SJCRH30 (cell line): ENCODE measurements around the gene ETV6. TPM values are rescaled to one million over a fixed set of nuclear protein-coding genes. Genes with fewer than 3 reads are reported as not detected.
A peak's percentile ranks its signal among the peaks of the same experiment; 100 is the strongest.

Experiments used
- DNase-seq, 2 experiments: peaks; one replicate each; pipeline ENCODE4 v3.0.0-alpha.2; 2015 to 2020
- H3K27ac ChIP-seq: fragments of 250-450 bp; sonication (Bioruptor Pico); 2 replicates; pipeline ENCODE4 v1.5.1; 2020; ENCODE audit warnings: mild to moderate bottlenecking, moderate library complexity
- H3K27me3 ChIP-seq: fragments of 250-450 bp; sonication (Bioruptor Pico); 2 replicates; pipeline ENCODE4 v1.5.1; 2020; ENCODE audit warnings: mild to moderate bottlenecking, moderate library complexity
- H3K36me3 ChIP-seq: fragments of 250-450 bp; sonication (Bioruptor Pico); 2 replicates; pipeline ENCODE4 v1.5.1; 2020; ENCODE audit warnings: mild to moderate bottlenecking, moderate library complexity
- H3K4me1 ChIP-seq: fragments of 250-450 bp; sonication (Bioruptor Pico); 2 replicates; pipeline ENCODE4 v1.5.1; 2020; ENCODE audit warnings: mild to moderate bottlenecking, moderate library complexity
- H3K4me3 ChIP-seq: fragments of 250-450 bp; sonication (Bioruptor Pico); 2 replicates; pipeline ENCODE4 v1.5.1; 2020; ENCODE audit warnings: mild to moderate bottlenecking, moderate library complexity
- H3K9me3 ChIP-seq: fragments of 250-450 bp; sonication (Bioruptor Pico); replicated peaks from 2 replicates; pipeline ENCODE4 v1.5.1; 2020; ENCODE audit warnings: mild to moderate bottlenecking, moderate library complexity
- total RNA-seq: library from RNA; depleted of rRNA; stranded (reverse); fragments of >200 nt; shearing (Covaris generic); gene quantifications from 2 replicates; pipeline ENCODE4 v1.2.3, GENCODE V29; 2014

The ETV6 gene
- total RNA-seq, 1 experiment from 2014 or later: 5.6 TPM

DNA sequence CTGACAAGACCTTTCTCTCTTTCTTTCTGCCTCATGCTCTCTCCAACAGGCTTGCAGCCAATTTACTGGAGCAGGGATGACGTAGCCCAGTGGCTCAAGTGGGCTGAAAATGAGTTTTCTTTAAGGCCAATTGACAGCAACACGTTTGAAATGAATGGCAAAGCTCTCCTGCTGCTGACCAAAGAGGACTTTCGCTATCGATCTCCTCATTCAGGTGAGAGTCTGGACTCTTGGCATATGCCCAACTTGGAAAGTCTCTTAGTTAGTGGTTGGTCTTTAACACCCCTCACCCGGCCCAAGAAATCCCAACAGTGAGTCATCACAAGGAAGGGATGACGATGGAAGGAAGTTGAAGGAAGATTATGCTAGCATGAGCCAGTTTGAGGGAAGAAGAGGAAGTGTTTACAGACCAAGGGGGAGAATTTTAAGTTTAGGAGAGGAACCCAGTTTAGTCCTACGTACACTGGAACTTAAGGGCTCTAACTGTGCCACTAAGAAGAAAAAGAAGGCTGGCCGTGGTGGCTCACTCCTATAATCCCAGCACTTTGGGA is 189.7 kb downstream of the ETV6 start:
- no peak overlapping the region for H3K4me3 ChIP-seq
- H3K9me3 ChIP-seq: no peaks in the 10 kb centered on the region
- no peak for DNase-seq
- no peaks in the 10 kb centered on the region for H3K27me3 ChIP-seq
- no peak overlapping the region for H3K27ac ChIP-seq
- no peaks in the 10 kb centered on the region for H3K4me1 ChIP-seq
- no peaks in the 10 kb centered on the region for H3K36me3 ChIP-seq

DNA sequence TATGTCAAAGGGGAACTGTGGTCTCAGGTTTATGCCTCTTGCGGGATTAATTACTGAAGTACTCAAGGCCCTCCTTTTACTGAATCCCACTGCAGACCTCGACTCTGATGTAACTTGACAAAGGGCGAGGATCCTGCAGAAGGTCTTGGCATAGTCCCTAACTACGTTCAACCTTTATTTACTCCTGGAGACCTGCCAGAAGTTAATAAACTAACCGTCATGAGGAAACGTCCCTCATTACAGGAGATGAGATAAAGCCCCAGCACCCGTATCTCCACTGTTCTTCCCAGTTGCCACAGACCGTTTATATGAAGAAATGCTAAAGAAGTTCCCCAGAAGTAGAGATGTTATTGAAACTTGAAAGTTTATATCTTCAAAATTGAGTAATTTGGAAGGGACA is 190.9 kb downstream of the ETV6 start:
- H3K9me3 ChIP-seq: no peaks in the 10 kb centered on the region
- H3K27ac ChIP-seq: no peak overlapping the region
- H3K4me1 ChIP-seq: no peaks in the 10 kb centered on the region
- H3K4me3 ChIP-seq: no peak overlapping the region
- no peaks in the 10 kb centered on the region for H3K27me3 ChIP-seq
- no peaks in the 10 kb centered on the region for H3K36me3 ChIP-seq
- no peak for DNase-seq

DNA sequence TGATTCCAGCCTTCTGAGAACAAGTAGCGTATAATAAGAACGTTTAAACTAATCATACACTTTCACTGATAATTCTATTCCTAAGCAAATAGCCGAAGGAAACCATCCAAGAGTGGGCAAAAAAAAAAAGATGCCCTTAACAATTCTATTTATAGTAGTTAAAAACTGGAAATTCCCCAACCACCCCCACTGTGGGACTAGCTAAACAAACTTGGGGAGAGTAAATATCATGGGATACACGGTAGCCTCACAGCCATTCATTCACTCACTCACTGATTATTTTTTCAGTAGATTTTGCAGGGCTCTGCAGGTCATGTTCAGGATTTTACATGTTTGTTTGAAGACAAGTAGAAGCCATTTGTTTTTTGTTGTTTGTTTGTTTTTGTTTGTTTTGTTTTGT is 197.0 kb downstream of the ETV6 start:
- no peaks in the 10 kb centered on the region for H3K27me3 ChIP-seq
- no peaks in the 10 kb centered on the region for H3K36me3 ChIP-seq
- no peaks in the 10 kb centered on the region for H3K4me1 ChIP-seq
- H3K27ac ChIP-seq: no peak overlapping the region
- H3K4me3 ChIP-seq: no peak overlapping the region
- H3K9me3 ChIP-seq: no peaks in the 10 kb centered on the region
- no peak for DNase-seq

DNA sequence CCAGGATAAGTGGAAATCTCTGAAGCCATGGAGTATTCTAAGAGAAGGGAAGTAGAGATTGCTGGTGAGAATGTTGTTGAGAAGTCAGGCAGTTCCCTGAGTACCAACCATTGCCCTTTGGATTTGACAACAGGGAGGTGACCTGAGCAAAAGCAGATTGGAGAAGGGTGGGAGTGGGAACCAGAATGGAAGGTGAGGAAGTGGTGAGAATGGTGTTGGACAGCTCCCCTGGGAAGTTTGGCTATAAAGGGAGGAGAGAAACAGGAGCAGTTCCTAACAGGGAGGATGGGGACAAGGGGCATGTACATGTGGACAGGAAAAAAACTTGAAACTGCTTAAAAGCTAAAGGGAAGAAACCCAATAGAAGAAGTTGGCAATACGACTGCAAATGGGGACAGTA is 198.1 kb downstream of the ETV6 start:
- Histone ChIP-seq H3K27me3 (no peaks in the 10 kb centered on the region), H3K4me3 (no peak overlapping the region), H3K4me1 (no peaks in the 10 kb centered on the region), H3K27ac (no peak overlapping the region), H3K9me3 (no peaks in the 10 kb centered on the region), H3K36me3 (no peaks in the 10 kb centered on the region)
- DNase-seq: no peak

DNA sequence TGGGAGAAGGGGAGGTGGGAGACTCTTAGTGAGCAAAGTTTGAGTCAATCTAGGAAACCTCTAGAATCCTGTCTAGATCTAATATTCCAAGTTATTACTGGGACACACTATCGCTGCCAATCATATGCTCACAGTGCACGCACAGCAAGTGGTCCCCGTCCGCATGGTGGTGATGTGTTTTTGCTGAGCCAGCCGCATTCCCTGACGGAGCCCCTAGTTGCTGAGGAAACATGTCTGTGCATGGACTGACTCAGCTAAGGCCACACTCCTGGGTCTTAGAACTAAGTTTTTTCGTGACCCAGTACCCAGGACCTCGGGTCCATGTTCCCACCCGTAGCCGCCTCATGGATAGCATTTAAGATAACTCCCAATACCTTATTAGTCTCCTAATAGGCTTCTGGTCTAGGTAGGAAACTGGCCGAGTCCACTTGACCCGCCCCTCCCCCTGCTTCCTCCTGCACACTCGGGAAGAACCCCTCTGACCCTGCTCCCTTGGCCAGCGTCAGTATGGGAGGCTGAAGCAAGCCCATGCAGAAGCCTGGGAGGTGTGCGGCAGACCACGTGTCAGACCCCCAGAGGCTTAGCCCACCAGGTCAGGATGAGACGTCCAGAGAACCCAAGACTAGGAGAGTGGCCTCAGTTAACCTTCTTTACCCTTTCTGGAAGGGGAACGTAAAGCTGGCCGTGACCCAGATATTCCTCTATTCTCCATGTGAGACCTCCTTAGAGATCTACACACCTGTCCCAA is 200.5 kb downstream of the ETV6 start:
- DNase-seq: no peak
- no peaks in the 10 kb centered on the region for H3K36me3 ChIP-seq

DNA sequence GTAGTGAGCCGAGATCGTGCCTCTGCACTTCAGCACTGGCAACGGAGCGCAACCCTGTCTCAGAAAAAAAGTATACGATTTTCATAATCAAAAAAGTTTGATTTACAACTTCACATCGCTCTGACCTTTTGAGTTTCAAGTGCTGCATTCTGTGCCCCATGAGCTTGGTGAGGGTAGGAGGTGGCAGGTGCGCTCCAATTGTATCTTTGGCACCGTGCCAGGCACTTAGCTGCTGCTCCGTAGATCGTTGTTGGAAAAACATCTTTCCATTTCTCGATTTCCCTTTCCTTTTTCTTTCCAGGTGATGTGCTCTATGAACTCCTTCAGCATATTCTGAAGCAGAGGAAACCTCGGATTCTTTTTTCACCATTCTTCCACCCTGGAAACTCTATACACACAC is 203.7 kb downstream of the ETV6 start:
- DNase-seq: peak in 1 of 2 experiments; percentile 6
- Histone ChIP-seq H3K36me3 (no peaks in the 10 kb centered on the region), H3K27me3 (no peaks in the 10 kb centered on the region), H3K4me3 (no peak overlapping the region), H3K4me1 (no peaks in the 10 kb centered on the region), H3K9me3 (no peaks in the 10 kb centered on the region), H3K27ac (no peak overlapping the region)

More for the DNA sequence above, 200.5 kb downstream of the ETV6 start:
- Histone ChIP-seq H3K4me3 (no peak overlapping the region), H3K27ac (no peak overlapping the region), H3K9me3 (no peaks in the 10 kb centered on the region), H3K4me1 (no peaks in the 10 kb centered on the region), H3K27me3 (no peaks in the 10 kb centered on the region)

DNA sequence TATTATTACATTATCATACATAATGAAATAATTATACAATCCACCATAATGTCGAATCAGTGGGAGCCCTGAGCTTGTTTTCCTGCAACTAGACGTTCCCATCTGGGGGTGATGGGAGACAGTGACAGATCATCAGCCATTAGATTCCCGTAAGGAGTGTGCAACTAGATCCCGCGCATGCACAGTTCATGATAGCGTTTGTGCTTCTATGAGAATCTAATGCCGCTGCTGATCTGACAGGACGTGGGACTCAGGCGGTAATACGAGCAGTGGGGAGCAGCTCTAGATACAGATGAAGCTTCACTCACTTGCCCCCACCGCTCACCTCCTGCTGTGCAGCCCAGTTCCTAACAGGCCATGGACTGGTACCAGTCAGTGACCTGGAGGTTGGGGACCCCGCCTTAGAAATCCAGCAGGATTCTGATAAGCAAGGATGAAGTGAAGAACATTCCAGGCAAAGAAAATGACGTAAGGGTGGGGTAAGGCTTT is 204.6 kb downstream of the ETV6 start:
- H3K4me1 ChIP-seq: no peaks in the 10 kb centered on the region
- DNase-seq: no peak
- H3K36me3 ChIP-seq: no peaks in the 10 kb centered on the region
- no peak overlapping the region for H3K27ac ChIP-seq
- H3K27me3 ChIP-seq: no peaks in the 10 kb centered on the region
- no peak overlapping the region for H3K4me3 ChIP-seq
- no peaks in the 10 kb centered on the region for H3K9me3 ChIP-seq

DNA sequence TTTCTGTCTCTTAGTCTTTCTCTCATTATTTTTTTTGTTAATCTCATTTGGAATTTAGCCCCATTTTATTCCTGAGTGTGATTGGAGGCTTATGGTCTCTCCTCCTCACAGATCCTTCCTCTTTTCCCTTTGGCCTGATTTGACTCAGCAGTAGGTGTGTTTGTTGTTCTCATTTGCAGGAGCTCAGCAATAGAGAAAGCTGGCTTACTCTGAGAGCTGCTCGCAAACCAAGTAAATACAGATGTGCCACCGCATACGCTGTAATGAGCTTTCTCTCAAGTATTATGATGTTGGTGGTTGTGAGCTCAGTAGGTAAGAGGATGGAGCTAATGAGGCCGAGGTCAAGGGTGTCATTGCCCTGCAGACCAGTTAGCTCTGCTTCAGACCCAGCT is 206.5 kb downstream of the ETV6 start:
- Histone ChIP-seq H3K9me3 (no peaks in the 10 kb centered on the region), H3K27ac (no peak overlapping the region), H3K4me3 (no peak overlapping the region), H3K27me3 (no peaks in the 10 kb centered on the region), H3K36me3 (no peaks in the 10 kb centered on the region), H3K4me1 (no peaks in the 10 kb centered on the region)
- DNase-seq: no peak

DNA sequence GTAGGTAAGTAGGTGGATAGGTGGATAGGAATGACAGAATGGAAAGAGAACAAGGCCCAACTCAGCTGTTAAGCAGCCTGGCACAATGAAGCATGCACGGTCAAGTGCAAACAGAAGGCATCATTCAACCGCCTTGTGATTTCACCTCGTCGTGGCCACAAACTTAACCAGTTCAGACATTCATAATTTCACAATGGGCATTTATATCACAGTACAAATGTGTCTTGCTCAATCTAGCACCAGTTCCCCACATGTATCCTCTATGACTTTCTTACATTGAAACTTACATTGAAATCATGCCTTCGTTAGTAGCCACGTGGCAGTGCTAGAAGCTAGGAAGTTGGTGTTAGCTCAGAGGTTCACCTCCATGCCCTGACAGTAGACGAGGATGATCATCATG is 207.5 kb downstream of the ETV6 start:
- no peaks in the 10 kb centered on the region for H3K36me3 ChIP-seq
- H3K9me3 ChIP-seq: no peaks in the 10 kb centered on the region
- no peak overlapping the region for H3K4me3 ChIP-seq
- H3K4me1 ChIP-seq: no peaks in the 10 kb centered on the region
- no peak for DNase-seq
- H3K27me3 ChIP-seq: no peaks in the 10 kb centered on the region
- no peak overlapping the region for H3K27ac ChIP-seq

DNA sequence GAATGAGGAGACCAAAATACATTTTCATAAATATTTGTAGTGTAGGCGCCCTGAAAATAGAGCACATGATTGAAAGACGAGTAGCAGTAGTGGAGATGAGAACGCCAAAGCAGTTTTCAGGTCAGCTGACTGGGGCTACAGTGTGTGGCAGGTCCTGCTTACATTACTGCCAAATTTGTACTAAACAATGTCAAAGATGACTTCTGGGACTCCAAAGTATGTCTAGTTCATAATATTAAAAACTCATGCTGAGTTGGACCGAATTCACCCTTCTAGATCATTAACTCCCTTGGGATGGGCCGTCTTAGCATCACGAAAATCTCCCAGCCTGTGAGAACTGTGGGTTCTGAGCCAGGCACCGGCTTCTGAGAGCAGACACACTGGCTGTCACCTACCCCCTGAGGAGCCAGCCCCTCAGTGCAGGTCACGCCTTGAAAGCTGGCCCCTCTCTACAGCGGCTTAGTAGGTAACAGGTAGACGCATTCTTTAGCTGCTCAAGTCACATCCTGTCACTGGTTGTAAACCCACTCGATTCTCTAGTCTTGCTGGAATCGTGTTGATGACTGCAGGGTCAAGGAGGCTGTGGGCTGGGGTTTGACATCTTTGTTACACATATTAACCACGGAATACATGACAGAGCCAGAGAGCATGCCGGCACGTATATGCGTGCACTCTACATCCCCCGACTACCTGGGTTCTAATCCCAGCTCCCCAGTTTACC is 210.4 kb downstream of the ETV6 start:
- Histone ChIP-seq H3K27ac (no peak overlapping the region), H3K27me3 (no peaks in the 10 kb centered on the region), H3K9me3 (no peaks in the 10 kb centered on the region), H3K4me1 (no peaks in the 10 kb centered on the region), H3K36me3 (no peaks in the 10 kb centered on the region), H3K4me3 (no peak overlapping the region)
- DNase-seq: no peak

DNA sequence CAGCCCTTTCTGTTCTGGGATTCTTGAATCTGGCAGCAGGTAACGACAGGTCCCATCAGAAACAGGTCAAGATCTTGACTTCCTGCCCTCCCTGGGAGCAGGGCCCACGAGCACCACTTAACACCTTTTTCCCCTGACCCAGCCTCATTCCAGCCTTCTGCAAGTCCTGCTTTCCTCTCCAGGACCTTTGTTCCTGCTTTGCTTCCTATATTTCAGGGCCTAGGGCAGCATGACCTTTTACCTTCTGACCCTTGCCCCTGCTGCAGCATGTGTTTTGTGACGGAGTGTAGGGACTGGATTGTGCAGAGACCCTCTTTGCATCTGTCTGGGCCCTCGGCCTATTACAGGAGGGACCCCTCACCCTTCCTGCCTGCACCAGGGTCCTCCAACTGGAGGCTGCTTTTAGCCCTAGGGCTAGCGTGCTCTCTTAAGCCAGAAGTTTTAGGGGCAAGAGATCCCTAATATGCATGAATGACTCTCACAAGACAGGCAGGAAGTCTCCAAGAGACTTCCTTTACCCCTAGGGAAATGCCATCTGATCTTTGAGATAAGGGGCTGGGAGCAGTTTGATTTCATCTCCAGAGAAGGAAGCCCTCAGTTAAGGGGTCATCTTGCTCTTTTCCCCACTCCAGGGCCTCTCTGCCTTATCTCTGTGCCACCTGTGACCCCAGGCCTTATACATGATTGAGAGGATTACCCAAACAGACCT is 211.8 kb downstream of the ETV6 start:
- no peak for DNase-seq
- no peak overlapping the region for H3K27ac ChIP-seq
- no peak overlapping the region for H3K4me3 ChIP-seq
- no peaks in the 10 kb centered on the region for H3K27me3 ChIP-seq
- H3K9me3 ChIP-seq: 0 out of 2 replicates have a peak, but pooled peaks cover 3% of the 10 kb centered on the region
- no peaks in the 10 kb centered on the region; the same call in 1 of the 2 replicates for H3K36me3 ChIP-seq
- no peaks in the 10 kb centered on the region for H3K4me1 ChIP-seq

DNA sequence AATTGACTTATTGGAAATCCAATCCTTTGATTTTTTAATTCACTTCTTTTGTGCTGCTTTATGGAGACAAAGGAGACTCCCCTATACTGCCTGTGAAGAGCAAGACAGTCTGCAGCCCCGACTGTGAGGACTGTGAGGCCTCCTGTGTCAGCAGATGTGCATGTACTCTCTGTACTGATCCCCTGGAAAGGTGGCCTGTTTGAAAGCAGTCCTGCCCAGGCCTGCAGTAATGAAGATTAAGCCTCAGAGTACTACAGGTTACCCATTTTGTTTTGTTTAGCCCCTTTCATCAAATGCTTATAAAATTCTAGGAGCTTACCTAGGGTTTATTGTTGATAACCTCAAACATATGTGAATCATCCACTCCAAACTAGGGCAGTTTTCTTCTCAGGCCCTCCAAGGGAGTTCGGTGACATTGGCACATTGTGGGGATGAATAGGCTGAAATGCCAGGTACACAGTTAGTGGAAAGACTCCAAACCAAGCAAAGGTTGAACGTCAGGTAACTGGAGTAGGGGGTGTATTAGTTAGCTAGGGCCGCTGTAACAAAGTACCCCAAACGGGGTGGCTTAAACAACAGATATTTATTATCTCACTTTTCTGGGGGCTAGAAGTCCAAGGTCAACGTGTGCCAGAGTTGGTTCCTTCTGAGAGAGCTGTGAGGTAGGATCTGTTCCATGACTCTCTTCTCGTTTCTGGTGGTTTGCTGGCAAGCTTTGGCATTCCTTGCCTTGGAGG is 212.6 kb downstream of the ETV6 start:
- H3K4me3 ChIP-seq: no peak overlapping the region
- H3K9me3 ChIP-seq: 0 out of 2 replicates have a peak, but pooled peaks cover 3% of the 10 kb centered on the region
- H3K27ac ChIP-seq: no peak overlapping the region

DNA sequence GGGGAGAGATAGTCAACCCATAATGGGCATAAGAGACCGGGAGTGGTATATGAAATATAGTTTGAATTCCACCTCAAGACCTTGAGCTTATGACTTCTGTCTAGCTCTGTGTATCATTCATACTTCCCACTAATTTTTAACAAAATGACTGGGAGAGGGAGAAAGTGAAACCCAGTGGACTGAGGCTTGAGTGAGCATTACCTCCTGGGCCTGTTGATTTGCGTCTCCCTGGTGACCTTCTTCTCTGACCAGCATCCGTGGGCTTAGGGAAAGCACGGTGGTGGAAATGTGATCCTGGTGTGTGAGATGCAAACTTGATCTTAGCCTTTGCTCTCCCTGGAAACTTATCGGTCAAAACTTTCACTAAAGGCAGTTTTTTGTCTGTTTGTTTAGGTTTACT is 213.3 kb downstream of the ETV6 start:
- Histone ChIP-seq H3K36me3 (no peaks in the 10 kb centered on the region; the same call in 1 of the 2 replicates), H3K4me1 (no peaks in the 10 kb centered on the region), H3K27me3 (no peaks in the 10 kb centered on the region), H3K4me3 (no peak overlapping the region), H3K9me3 (0 out of 2 replicates have a peak, but pooled peaks cover 3% of the 10 kb centered on the region), H3K27ac (no peak overlapping the region)
- no peak for DNase-seq

More for the DNA sequence above, 212.6 kb downstream of the ETV6 start:
- Histone ChIP-seq H3K27me3 (no peaks in the 10 kb centered on the region), H3K4me1 (no peaks in the 10 kb centered on the region), H3K36me3 (no peaks in the 10 kb centered on the region; the same call in 1 of the 2 replicates)
- DNase-seq: no peak

DNA sequence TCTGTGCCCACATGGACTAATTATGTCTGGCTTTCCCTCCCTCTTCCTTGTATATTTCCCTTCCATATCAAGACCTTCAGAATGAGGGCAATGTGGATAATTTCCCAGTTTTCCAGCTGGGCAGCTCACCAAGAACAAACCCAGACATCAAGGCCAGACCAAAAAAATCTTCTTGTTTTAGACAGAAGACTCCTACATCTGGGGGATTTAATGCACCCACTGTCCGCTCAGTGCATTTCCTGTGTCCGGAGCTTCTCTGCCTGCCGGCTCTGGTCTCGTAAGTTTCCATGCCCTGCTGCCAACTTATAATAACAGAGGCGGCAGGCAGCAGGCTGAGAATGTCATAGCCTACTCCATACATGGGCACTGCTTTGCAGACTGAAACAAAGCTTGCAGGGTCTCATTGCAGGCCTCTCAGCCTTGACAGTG is 214.0 kb downstream of the ETV6 start:
- Histone ChIP-seq H3K4me1 (no peaks in the 10 kb centered on the region), H3K27ac (no peak overlapping the region), H3K27me3 (no peaks in the 10 kb centered on the region), H3K9me3 (0 out of 2 replicates have a peak, but pooled peaks cover 3% of the 10 kb centered on the region), H3K4me3 (no peak overlapping the region), H3K36me3 (no peaks in the 10 kb centered on the region; the same call in 1 of the 2 replicates)
- DNase-seq: no peak
